HepG2 (cell line): ENCODE measurements around the gene LRIG3. TPM values are rescaled to one million over a fixed set of nuclear protein-coding genes. Genes with fewer than 3 reads are reported as not detected.

ENCODE experiments used
- BRD4 ChIP-seq: sonication (generic); formaldehyde crosslinking; IDR thresholded peaks from 2 replicates; pipeline ENCODE4 v1.4.0; 2020; ENCODE audit warnings: missing genetic modification reagents
- CCAR2 ChIP-seq: fragments of 200-400 bp; formaldehyde crosslinking; optimal IDR thresholded peaks from 2 replicates; pipeline ENCODE3; 2018; ENCODE audit warnings: low read depth, mild to moderate bottlenecking, low read length, moderate library complexity
- CENPT ChIP-seq: sonication (generic); formaldehyde crosslinking; IDR thresholded peaks from 2 replicates; pipeline ENCODE4 v1.8.0; 2022; ENCODE audit warnings: low read depth, mild to moderate bottlenecking, moderate library complexity, missing genetic modification reagents
- FOXK2 ChIP-seq: fragments of 450-650 bp; IDR thresholded peaks from 2 replicates; pipeline ENCODE4 v1.6.1; 2016
- HDAC1 ChIP-seq: sonication (generic); formaldehyde crosslinking; IDR thresholded peaks from 2 replicates; pipeline ENCODE4 v1.5.1; 2020; ENCODE audit warnings: mild to moderate bottlenecking, missing genetic modification reagents
- HNF4G ChIP-seq, 2 experiments: sonication (generic) in 1 of 2; formaldehyde crosslinking in 1 of 2; IDR thresholded peaks; 2 replicates each; pipeline versions ENCODE4 v1.4.0 to v1.6.1; 2011 to 2020; ENCODE audit warnings: borderline replicate concordance in 2 of 2, low read depth in 2 of 2, mild to moderate bottlenecking in 2 of 2, low read length in 1 of 2, missing genetic modification reagents in 1 of 2, moderate library complexity in 1 of 2
- MNT ChIP-seq: fragments of 450-650 bp; IDR thresholded peaks from 2 replicates; pipeline ENCODE4 v1.6.1; 2016
- NCOR1 ChIP-seq: fragments of 200-600 bp; sonication (generic); IDR thresholded peaks from 2 replicates; pipeline ENCODE4 v1.7.0; 2017; ENCODE audit warnings: antibody characterized with exemption, low read length, borderline replicate concordance
- SMAD3 ChIP-seq: sonication (generic); formaldehyde crosslinking; IDR thresholded peaks from 2 replicates; pipeline ENCODE4 v1.4.0; 2020; ENCODE audit warnings: missing genetic modification reagents
- TBL1XR1 ChIP-seq: fragments of 150-350 bp; IDR thresholded peaks from 2 replicates; pipeline ENCODE4 v1.6.1; 2014; ENCODE audit warnings: borderline replicate concordance, low read length; ENCODE audit not compliant: partially characterized antibody
- TBP ChIP-seq: sonication (generic); formaldehyde crosslinking; IDR thresholded peaks from 2 replicates; pipeline ENCODE4 v1.5.0; 2020; ENCODE audit warnings: missing genetic modification reagents
- TBX2 ChIP-seq: sonication (generic); formaldehyde crosslinking; IDR thresholded peaks from 2 replicates; pipeline ENCODE4 v1.5.0; 2020; ENCODE audit warnings: missing genetic modification reagents, mild to moderate bottlenecking, borderline replicate concordance
- TCF7 ChIP-seq: sonication (generic); IDR thresholded peaks from 2 replicates; pipeline ENCODE4 v1.6.1; 2016; ENCODE audit warnings: antibody characterized with exemption, low read depth
- ZBTB2 ChIP-seq: sonication (generic); formaldehyde crosslinking; IDR thresholded peaks from 2 replicates; pipeline ENCODE4 v1.8.0; 2022; ENCODE audit warnings: low read depth, missing genetic modification reagents
- ZBTB39 ChIP-seq: sonication (generic); formaldehyde crosslinking; IDR thresholded peaks from 2 replicates; pipeline ENCODE4 v1.5.0; 2020; ENCODE audit warnings: missing genetic modification reagents
- ZBTB42 ChIP-seq: sonication (generic); formaldehyde crosslinking; IDR thresholded peaks from 2 replicates; pipeline ENCODE4 v1.5.0; 2020; ENCODE audit warnings: mild to moderate bottlenecking, missing genetic modification reagents
- ZNF12 ChIP-seq: sonication (generic); formaldehyde crosslinking; IDR thresholded peaks from 2 replicates; pipeline ENCODE4 v1.5.0; 2020; ENCODE audit warnings: missing genetic modification reagents
- ZNF382 ChIP-seq: sonication (generic); formaldehyde crosslinking; IDR thresholded peaks from 2 replicates; pipeline ENCODE4 v1.5.0; 2020; ENCODE audit warnings: missing genetic modification reagents, mild to moderate bottlenecking, borderline replicate concordance
- ZNF460 ChIP-seq: sonication (generic); formaldehyde crosslinking; IDR thresholded peaks from 2 replicates; pipeline ENCODE4 v1.5.1; 2020; ENCODE audit warnings: missing genetic modification reagents, mild to moderate bottlenecking, borderline replicate concordance
- ZNF580 ChIP-seq: IDR thresholded peaks from 2 replicates; pipeline ENCODE4 v1.6.1; 2016; ENCODE audit warnings: low read depth, borderline replicate concordance
- ZNF790 ChIP-seq: sonication (generic); formaldehyde crosslinking; IDR thresholded peaks from 2 replicates; pipeline ENCODE4 v1.8.0; 2022; ENCODE audit warnings: missing genetic modification reagents, mild to moderate bottlenecking, borderline replicate concordance
- ZSCAN25 ChIP-seq: sonication (generic); formaldehyde crosslinking; IDR thresholded peaks from 2 replicates; pipeline ENCODE4 v1.8.0; 2022; ENCODE audit warnings: mild to moderate bottlenecking, missing genetic modification reagents
- polyA plus RNA-seq, 8 experiments: library from polyadenylated mRNA; depleted of rRNA in 3 of 8; stranded (reverse) in 7 of 8; unstranded in 1 of 8; fragments of >200 nt; fragmentation: Illumina TruSeq in 4 of 8; extraction: Trizol in 4 of 8; gene quantifications; 2 replicates each; pipeline versions ENCODE4 v1.2.1 to v1.2.3, GENCODE V29; 2011 to 2016; ENCODE audit warnings: low read depth in 4 of 8, missing spikeins in 1 of 8, mixed read lengths in 1 of 8; ENCODE audit not compliant: insufficient read depth in 1 of 8
- total RNA-seq, 5 experiments: library from RNA; depleted of rRNA; stranded (reverse); fragments of >200 nt; fragmentation: Illumina TruSeq; extraction: Trizol; gene quantifications; 2 replicates each; pipeline ENCODE4 v1.2.3, GENCODE V29; 2016; ENCODE audit warnings: low read depth in 1 of 5
- TF ChIP-seq, protein P1 (sequence below), 2 experiments: fragments of 450-650 bp in 1 of 2; sonication (generic) in 1 of 2; formaldehyde crosslinking; IDR thresholded peaks; 2 replicates each; pipeline versions ENCODE4 v1.5.0 to v1.8.0; 2020 to 2022; ENCODE audit warnings: mild to moderate bottlenecking in 1 of 2, missing genetic modification reagents in 1 of 2

The LRIG3 gene
- total and polyA plus RNA-seq, 2 of the 13 experiments (the other 11 are each of a cell fraction or from before 2014, with no cell fraction given): 7.7 to 17.4 TPM

DNA sequence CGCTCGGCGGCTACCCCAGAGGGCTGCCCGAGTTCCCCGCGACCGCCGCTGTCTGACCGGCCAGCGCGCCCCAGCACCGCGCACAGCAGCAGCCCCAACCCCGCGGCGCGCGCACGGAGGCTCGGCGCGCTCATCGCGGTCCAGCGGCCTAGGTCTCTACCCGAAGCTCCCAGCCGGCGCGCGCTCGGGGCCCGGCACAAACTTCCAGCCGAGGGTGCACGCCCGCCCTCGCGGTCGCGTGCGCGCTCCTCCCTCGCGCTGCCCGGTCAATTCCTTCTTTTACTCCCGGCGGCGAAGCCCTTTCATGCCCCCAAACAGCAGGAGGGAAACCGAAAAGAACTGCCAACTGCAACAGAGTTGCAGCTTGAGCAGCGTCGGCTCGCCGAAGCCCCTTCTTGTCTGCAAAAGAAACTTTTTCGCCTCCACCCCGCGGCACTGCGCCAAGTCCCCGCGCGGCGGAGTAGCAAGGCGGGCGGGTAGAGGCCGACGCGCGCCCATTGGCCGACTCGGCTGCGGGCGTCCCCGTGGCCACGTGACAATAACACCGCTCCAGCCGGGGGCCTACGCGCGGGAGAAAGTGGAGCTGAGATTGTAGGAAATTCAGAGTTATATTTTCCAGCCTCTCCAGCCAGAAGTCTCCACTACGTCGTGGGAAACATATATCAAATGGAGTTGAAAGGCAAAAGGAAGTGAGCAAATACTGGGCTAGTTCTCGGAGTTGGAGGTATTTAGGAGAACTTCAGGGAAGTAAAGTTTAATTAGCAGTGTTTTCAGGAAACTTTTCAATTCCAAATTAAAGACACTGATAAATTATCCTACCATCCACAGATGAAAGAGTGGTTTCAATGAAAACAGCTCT lies at the start of gene LRIG3 (continued):
- TF ChIP-seq HDAC1 (CRISPR knock-in tag) (no peak; the same call in none of the 2 replicates), MNT (peak; percentile 27; the same call in 1 of the 2 replicates), BRD4 (CRISPR knock-in tag) (no peak), CCAR2 (no peak), ZSCAN25 (CRISPR knock-in tag) (no peak), ZNF382 (no peak), ZBTB42 (CRISPR knock-in tag) (no peak), ZNF460 (no peak), ZNF580 (CRISPR knock-in tag) (peak; percentile 58; the same call in 1 of the 2 replicates), SMAD3 (CRISPR knock-in tag) (no peak), ZBTB39 (no peak), TBX2 (CRISPR knock-in tag) (peak; percentile 73; the same call in 1 of the 2 replicates), ZNF12 (0 out of 2 replicates have a peak, but pooled peaks have one; percentile 29), TBP (CRISPR knock-in tag) (no peak), TBL1XR1 (no peak), TCF7 (0 out of 2 replicates have a peak, but pooled peaks have one; percentile 18), ZNF790 (CRISPR knock-in tag) (no peak; the same call in 1 of the 2 replicates), FOXK2 (no peak), ZBTB2 (CRISPR knock-in tag) (0 out of 2 replicates have a peak, but pooled peaks have one; percentile 15), HNF4G (IDR thresholded peaks at IDR 0.05; ENCODE audit: borderline replicate concordance, low read depth, low read length) (no peak), HNF4G (CRISPR knock-in tag; IDR thresholded peaks at IDR 0.05; ENCODE audit: borderline replicate concordance, low read depth) (no peak), NCOR1 (no peak; the same call in 1 of the 2 replicates), CENPT (CRISPR knock-in tag) (no peak)
- TF ChIP-seq, protein P1, sequence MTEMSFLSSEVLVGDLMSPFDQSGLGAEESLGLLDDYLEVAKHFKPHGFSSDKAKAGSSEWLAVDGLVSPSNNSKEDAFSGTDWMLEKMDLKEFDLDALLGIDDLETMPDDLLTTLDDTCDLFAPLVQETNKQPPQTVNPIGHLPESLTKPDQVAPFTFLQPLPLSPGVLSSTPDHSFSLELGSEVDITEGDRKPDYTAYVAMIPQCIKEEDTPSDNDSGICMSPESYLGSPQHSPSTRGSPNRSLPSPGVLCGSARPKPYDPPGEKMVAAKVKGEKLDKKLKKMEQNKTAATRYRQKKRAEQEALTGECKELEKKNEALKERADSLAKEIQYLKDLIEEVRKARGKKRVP (CRISPR knock-in tag; IDR thresholded peaks at IDR 0.05): no peak; a peak in 1 of 4 replicates
